ENCODE measurements around the gene OR8G5.
"Not testable (repeated sequence)": the region's sequence is repeated elsewhere in the genome, so short reads cannot be mapped to it uniquely, and the experiment has no call there.

DNA sequence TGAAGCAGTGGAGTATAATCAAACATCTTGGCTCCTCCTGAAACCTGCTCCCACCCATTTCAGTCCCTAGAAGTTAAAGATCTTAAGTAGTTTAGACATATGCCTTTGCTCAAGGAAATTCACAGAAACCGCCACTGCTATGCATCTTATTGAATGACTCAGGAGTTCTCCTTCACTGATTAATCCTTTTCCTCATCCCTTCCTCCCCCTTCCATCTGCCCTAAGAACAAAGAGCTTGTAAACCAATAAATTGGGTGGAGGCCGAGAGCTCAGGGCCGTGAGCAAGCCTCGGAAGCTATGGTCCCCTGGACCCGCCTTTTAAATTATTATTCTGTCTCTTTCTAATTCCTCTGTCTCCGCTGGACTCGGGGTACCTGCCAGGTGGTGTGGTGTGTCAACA, 14.7 kb downstream of the OR8G5 start:
- TF ChIP-seq, protein P1, sequence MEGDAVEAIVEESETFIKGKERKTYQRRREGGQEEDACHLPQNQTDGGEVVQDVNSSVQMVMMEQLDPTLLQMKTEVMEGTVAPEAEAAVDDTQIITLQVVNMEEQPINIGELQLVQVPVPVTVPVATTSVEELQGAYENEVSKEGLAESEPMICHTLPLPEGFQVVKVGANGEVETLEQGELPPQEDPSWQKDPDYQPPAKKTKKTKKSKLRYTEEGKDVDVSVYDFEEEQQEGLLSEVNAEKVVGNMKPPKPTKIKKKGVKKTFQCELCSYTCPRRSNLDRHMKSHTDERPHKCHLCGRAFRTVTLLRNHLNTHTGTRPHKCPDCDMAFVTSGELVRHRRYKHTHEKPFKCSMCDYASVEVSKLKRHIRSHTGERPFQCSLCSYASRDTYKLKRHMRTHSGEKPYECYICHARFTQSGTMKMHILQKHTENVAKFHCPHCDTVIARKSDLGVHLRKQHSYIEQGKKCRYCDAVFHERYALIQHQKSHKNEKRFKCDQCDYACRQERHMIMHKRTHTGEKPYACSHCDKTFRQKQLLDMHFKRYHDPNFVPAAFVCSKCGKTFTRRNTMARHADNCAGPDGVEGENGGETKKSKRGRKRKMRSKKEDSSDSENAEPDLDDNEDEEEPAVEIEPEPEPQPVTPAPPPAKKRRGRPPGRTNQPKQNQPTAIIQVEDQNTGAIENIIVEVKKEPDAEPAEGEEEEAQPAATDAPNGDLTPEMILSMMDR (IDR thresholded peaks at IDR 0.05; ENCODE audit: low read depth, low read length): not testable (repeated sequence)
- not testable (repeated sequence) for TF ChIP-seq MYC (IDR thresholded peaks at IDR 0.05; ENCODE audit: low read depth, low read length)
